K562 (cell line): ENCODE data around the gene APPBP2. TPM values are rescaled to one million over a fixed set of nuclear protein-coding genes. Genes with fewer than 3 reads are reported as not detected.

Experiments used
- BCL6 ChIP-seq: fragments of 250-450 bp; sonication (Bioruptor Pico); IDR thresholded peaks from 2 replicates; pipeline ENCODE4 v1.4.0; 2020
- ETV6 ChIP-seq, 3 experiments: fragments of 150-350 bp in 1 of 3; sonication (generic) in 1 of 3; formaldehyde crosslinking in 1 of 3; IDR thresholded peaks; 2 replicates each; pipeline versions ENCODE4 v1.6.1 to v1.8.0; 2014 to 2022; ENCODE audit warnings: borderline replicate concordance in 2 of 3, low read depth in 2 of 3, antibody characterized with exemption in 1 of 3, low read length in 1 of 3, mild to moderate bottlenecking in 1 of 3, missing genetic modification reagents in 1 of 3
- EWSR1 ChIP-seq: fragments of 450-650 bp; IDR thresholded peaks from 2 replicates; pipeline ENCODE4 v1.6.1; 2018; ENCODE audit warnings: borderline replicate concordance, mild to moderate bottlenecking, low read depth, moderate library complexity; ENCODE audit not compliant: partially characterized antibody
- HEY1 ChIP-seq: fragments of 250-450 bp; sonication (Bioruptor Pico); IDR thresholded peaks from 2 replicates; pipeline ENCODE4 v1.5.0; 2020; ENCODE audit warnings: mild to moderate bottlenecking, moderate library complexity, borderline replicate concordance
- ILF3 ChIP-seq: fragments of 450-650 bp; IDR thresholded peaks from 2 replicates; pipeline ENCODE4 v1.6.1; 2018; ENCODE audit warnings: antibody characterized with exemption, mild to moderate bottlenecking, moderate library complexity, borderline replicate concordance
- NFE2 ChIP-seq: IDR thresholded peaks from 2 replicates; pipeline ENCODE4 v1.6.1; 2014; ENCODE audit warnings: antibody characterized with exemption, low read depth
- SPI1 ChIP-seq: IDR thresholded peaks from 2 replicates; pipeline ENCODE4 v1.6.1; 2011; ENCODE audit warnings: low read depth, low read length, control low read depth, borderline replicate concordance
- ZBTB11 ChIP-seq, 3 experiments: fragments of 200-800 bp in 1 of 3; fragments of 250-450 bp in 1 of 3; fragments of 450-650 bp in 1 of 3; sonication (Bioruptor Pico) in 1 of 3; sonication (Bioruptor generic) in 1 of 3; formaldehyde crosslinking in 1 of 3; IDR thresholded peaks; 2 replicates each; pipeline versions ENCODE4 v1.6.1 to v1.8.0; 2016 to 2022; ENCODE audit warnings: mild to moderate bottlenecking in 2 of 3, missing genetic modification characterization in 2 of 3, missing compliant biosample characterization in 1 of 3, moderate library complexity in 1 of 3
- ZC3H8 ChIP-seq: fragments of 450-650 bp; IDR thresholded peaks from 2 replicates; pipeline ENCODE4 v1.6.1; 2017
- ZNF12 ChIP-seq: sonication (generic); formaldehyde crosslinking; IDR thresholded peaks from 2 replicates; pipeline ENCODE4 v1.4.0; 2020; ENCODE audit warnings: mild to moderate bottlenecking, missing genetic modification reagents
- ZNF436 ChIP-seq: fragments of 250-450, 450-650 bp; sonication (Bioruptor Pico); formaldehyde crosslinking; IDR thresholded peaks from 2 replicates; pipeline ENCODE4 v1.7.0; 2020; ENCODE audit warnings: mild to moderate bottlenecking
- ZNF445 ChIP-seq: fragments of 250-450 bp; sonication (Bioruptor Pico); IDR thresholded peaks from 2 replicates; pipeline ENCODE4 v1.4.0; 2020; ENCODE audit warnings: low read depth, mild to moderate bottlenecking, moderate library complexity
- polyA plus RNA-seq, 8 experiments: library from polyadenylated mRNA; depleted of rRNA in 4 of 8; stranded (reverse) in 5 of 8; unstranded in 3 of 8; fragments of >200 nt; fragmentation: Nextera tagmentation in 2 of 8; fragmentation: Illumina TruSeq in 1 of 8; extraction: Ambion mirVana in 2 of 8; extraction: Trizol in 1 of 8; gene quantifications; 2 replicates each; pipeline versions ENCODE4 v1.2.1 to v1.2.3, GENCODE V29; 2011 to 2014; ENCODE audit warnings: inconsistent platforms in 1 of 8, missing spikeins in 1 of 8
- total RNA-seq, 7 experiments: library from RNA; depleted of rRNA in 6 of 7; stranded (reverse); fragments of >200 nt in 6 of 7; fragmentation: Illumina TruSeq in 2 of 7; extraction: Trizol in 2 of 7; gene quantifications; 2 replicates each; pipeline versions ENCODE4 v1.2.1 to v1.2.3, GENCODE V29; 2011 to 2021; ENCODE audit warnings: low replicate concordance in 1 of 7
- TF ChIP-seq, protein P1 (sequence below): IDR thresholded peaks from 2 replicates; pipeline ENCODE4 v1.6.1; 2011; ENCODE audit not compliant: insufficient read length; ENCODE audit errors: extremely low read depth
- TF ChIP-seq, protein P2 (sequence below): sonication (generic); formaldehyde crosslinking; IDR thresholded peaks from 2 replicates; pipeline ENCODE4 v1.8.0; 2022; ENCODE audit warnings: mild to moderate bottlenecking, missing genetic modification reagents
- TF ChIP-seq, protein P3 (sequence below): sonication (generic); IDR thresholded peaks from 2 replicates; pipeline ENCODE4 v1.6.1; 2016
- TF ChIP-seq, protein P4 (sequence below), 3 experiments: IDR thresholded peaks in 2 of 3; conservative IDR thresholded peaks in 1 of 3; 2 replicates each; pipeline ENCODE4 v1.5.1; 2011 to 2012; ENCODE audit warnings: low read length in 3 of 3, mild to moderate bottlenecking in 3 of 3, control low read depth in 2 of 3, improper control_type of control experiment in 1 of 3, inconsistent platforms in 1 of 3, low read depth in 1 of 3, mixed read lengths in 1 of 3, moderate library complexity in 1 of 3; ENCODE audit not compliant: insufficient read depth in 2 of 3

Gene APPBP2
- total and polyA plus RNA-seq, 9 of the 15 experiments (the other 6 are each of a cell fraction or from before 2014, with no cell fraction given): 2.7 to 16.8 (median 6.9) TPM

DNA sequence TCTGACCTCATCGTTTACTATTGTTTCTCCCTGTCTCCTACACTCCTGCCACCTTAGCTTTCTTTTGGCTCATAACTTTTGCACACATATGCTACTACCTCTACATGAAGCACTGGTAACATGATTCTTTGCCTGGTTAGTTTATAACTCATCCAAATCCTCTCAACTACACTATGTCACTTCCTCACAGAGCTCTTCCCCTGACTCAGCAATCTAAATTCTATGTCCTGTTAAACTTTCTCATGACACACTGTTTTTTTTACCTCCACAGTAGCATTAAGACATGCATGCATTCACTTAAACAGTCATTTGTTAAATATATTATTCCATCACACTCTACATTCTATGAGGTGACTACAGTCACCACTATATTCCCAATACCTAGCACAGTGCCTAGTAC, 19.7 kb downstream of the APPBP2 start (continued):
- TF ChIP-seq EWSR1: peak; percentile 94
- no peak for TF ChIP-seq ZNF436 (CRISPR knock-in tag)
- no peak for TF ChIP-seq ZC3H8
- TF ChIP-seq, protein P1, sequence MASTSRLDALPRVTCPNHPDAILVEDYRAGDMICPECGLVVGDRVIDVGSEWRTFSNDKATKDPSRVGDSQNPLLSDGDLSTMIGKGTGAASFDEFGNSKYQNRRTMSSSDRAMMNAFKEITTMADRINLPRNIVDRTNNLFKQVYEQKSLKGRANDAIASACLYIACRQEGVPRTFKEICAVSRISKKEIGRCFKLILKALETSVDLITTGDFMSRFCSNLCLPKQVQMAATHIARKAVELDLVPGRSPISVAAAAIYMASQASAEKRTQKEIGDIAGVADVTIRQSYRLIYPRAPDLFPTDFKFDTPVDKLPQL: no peak
- TF ChIP-seq, protein P2, sequence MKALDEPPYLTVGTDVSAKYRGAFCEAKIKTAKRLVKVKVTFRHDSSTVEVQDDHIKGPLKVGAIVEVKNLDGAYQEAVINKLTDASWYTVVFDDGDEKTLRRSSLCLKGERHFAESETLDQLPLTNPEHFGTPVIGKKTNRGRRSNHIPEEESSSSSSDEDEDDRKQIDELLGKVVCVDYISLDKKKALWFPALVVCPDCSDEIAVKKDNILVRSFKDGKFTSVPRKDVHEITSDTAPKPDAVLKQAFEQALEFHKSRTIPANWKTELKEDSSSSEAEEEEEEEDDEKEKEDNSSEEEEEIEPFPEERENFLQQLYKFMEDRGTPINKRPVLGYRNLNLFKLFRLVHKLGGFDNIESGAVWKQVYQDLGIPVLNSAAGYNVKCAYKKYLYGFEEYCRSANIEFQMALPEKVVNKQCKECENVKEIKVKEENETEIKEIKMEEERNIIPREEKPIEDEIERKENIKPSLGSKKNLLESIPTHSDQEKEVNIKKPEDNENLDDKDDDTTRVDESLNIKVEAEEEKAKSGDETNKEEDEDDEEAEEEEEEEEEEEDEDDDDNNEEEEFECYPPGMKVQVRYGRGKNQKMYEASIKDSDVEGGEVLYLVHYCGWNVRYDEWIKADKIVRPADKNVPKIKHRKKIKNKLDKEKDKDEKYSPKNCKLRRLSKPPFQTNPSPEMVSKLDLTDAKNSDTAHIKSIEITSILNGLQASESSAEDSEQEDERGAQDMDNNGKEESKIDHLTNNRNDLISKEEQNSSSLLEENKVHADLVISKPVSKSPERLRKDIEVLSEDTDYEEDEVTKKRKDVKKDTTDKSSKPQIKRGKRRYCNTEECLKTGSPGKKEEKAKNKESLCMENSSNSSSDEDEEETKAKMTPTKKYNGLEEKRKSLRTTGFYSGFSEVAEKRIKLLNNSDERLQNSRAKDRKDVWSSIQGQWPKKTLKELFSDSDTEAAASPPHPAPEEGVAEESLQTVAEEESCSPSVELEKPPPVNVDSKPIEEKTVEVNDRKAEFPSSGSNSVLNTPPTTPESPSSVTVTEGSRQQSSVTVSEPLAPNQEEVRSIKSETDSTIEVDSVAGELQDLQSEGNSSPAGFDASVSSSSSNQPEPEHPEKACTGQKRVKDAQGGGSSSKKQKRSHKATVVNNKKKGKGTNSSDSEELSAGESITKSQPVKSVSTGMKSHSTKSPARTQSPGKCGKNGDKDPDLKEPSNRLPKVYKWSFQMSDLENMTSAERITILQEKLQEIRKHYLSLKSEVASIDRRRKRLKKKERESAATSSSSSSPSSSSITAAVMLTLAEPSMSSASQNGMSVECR (CRISPR knock-in tag): no peak
- TF ChIP-seq HEY1 (CRISPR knock-in tag): no peak
- TF ChIP-seq ILF3: no peak
- TF ChIP-seq, protein P3, sequence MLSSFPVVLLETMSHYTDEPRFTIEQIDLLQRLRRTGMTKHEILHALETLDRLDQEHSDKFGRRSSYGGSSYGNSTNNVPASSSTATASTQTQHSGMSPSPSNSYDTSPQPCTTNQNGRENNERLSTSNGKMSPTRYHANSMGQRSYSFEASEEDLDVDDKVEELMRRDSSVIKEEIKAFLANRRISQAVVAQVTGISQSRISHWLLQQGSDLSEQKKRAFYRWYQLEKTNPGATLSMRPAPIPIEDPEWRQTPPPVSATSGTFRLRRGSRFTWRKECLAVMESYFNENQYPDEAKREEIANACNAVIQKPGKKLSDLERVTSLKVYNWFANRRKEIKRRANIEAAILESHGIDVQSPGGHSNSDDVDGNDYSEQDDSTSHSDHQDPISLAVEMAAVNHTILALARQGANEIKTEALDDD: peak; percentile 84
- TF ChIP-seq NFE2: peak; percentile 68
- peak; percentile 75 for TF ChIP-seq SPI1
- TF ChIP-seq ZNF12 (CRISPR knock-in tag): no peak
- no peak for TF ChIP-seq ETV6 (IDR thresholded peaks at IDR 0.05; ENCODE audit: borderline replicate concordance in 1 of 2, low read depth in 2 of 2, low read length in 1 of 2)
- TF ChIP-seq ETV6 (CRISPR knock-in tag; IDR thresholded peaks at IDR 0.05; ENCODE audit: borderline replicate concordance): no peak
- TF ChIP-seq ZBTB11 (CRISPR knock-in tag; IDR thresholded peaks at IDR 0.05): no peak; a peak in 2 of 6 replicates
- TF ChIP-seq, protein P4, sequence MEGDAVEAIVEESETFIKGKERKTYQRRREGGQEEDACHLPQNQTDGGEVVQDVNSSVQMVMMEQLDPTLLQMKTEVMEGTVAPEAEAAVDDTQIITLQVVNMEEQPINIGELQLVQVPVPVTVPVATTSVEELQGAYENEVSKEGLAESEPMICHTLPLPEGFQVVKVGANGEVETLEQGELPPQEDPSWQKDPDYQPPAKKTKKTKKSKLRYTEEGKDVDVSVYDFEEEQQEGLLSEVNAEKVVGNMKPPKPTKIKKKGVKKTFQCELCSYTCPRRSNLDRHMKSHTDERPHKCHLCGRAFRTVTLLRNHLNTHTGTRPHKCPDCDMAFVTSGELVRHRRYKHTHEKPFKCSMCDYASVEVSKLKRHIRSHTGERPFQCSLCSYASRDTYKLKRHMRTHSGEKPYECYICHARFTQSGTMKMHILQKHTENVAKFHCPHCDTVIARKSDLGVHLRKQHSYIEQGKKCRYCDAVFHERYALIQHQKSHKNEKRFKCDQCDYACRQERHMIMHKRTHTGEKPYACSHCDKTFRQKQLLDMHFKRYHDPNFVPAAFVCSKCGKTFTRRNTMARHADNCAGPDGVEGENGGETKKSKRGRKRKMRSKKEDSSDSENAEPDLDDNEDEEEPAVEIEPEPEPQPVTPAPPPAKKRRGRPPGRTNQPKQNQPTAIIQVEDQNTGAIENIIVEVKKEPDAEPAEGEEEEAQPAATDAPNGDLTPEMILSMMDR (IDR thresholded peaks at IDR 0.05 in 2 of 3, conservative IDR thresholded peaks at IDR 0.05 in 1 of 3; ENCODE audit: insufficient read depth in 2 of 3, low read depth in 1 of 3, low read length in 3 of 3): no peak
- TF ChIP-seq ZNF445 (CRISPR knock-in tag): no peak
- TF ChIP-seq BCL6: no peak
